Urothelium cell line (cell line): Measurements from ENCODE around the gene VIPR1.
A peak's percentile ranks its signal among the peaks of the same experiment; 100 is the strongest.

ENCODE experiments used
- DNase-seq: peaks from one replicate; pipeline ENCODE4 v3.0.0; 2011; ENCODE audit warnings: low spot score, mixed read lengths
- FAIRE-seq: peaks from 2 replicates; lab custom pipeline; 2011; peaks lifted over from hg19 to GRCh38; lab: Jason Lieb, UNC

The VIPR1 gene

GRCh38 chr3:42509111-42509510 is 6.7 kb downstream of the VIPR1 start:
- FAIRE-seq (no peak), DNase-seq (no peak)

GRCh38 chr3:42510325-42510724 is 7.9 kb downstream of the VIPR1 start:
- no peak for DNase-seq
- FAIRE-seq: no peak

- FAIRE-seq (no peak), DNase-seq (no peak)
Observed at GRCh38 chr3:42511201-42511600, 8.8 kb downstream of the VIPR1 start.

GRCh38 chr3:42511736-42512135 is 9.3 kb downstream of the VIPR1 start:
- DNase-seq (no peak), FAIRE-seq (no peak)

GRCh38 chr3:42513121-42513520 is 10.7 kb downstream of the VIPR1 start:
- FAIRE-seq (no peak), DNase-seq (no peak)

GRCh38 chr3:42513521-42513920 is 11.1 kb downstream of the VIPR1 start:
- no peak for DNase-seq
- FAIRE-seq: no peak

GRCh38 chr3:42514876-42515275 is 12.4 kb downstream of the VIPR1 start:
- DNase-seq (no peak), FAIRE-seq (no peak)

- no peak for DNase-seq
- peak; percentile 53 for FAIRE-seq
Observed at GRCh38 chr3:42515391-42515916, 13.0 kb downstream of the VIPR1 start.

GRCh38 chr3:42515976-42516375 is 13.5 kb downstream of the VIPR1 start:
- DNase-seq (no peak), FAIRE-seq (no peak)

- FAIRE-seq (no peak), DNase-seq (no peak)
Observed at GRCh38 chr3:42516443-42516842, 14.0 kb downstream of the VIPR1 start.

GRCh38 chr3:42517117-42517516 is 14.7 kb downstream of the VIPR1 start:
- FAIRE-seq (no peak), DNase-seq (no peak)

GRCh38 chr3:42518800-42519567 is 16.5 kb downstream of the VIPR1 start:
- FAIRE-seq: no peak
- DNase-seq: no peak

- FAIRE-seq: no peak
Observed at GRCh38 chr3:42519568-42519962, 17.1 kb downstream of the VIPR1 start.

GRCh38 chr3:42520336-42520735 is 17.9 kb downstream of the VIPR1 start:
- FAIRE-seq: no peak
- DNase-seq: no peak

More at GRCh38 chr3:42519568-42519962, 17.1 kb downstream of the VIPR1 start:
- DNase-seq: no peak

- DNase-seq: no peak
- FAIRE-seq: no peak
Observed at GRCh38 chr3:42520906-42521305, 18.5 kb downstream of the VIPR1 start.

- peak; percentile 30 for FAIRE-seq
Observed at GRCh38 chr3:42524751-42525150, 22.3 kb downstream of the VIPR1 start.

GRCh38 chr3:42525212-42525611 is 22.8 kb downstream of the VIPR1 start:
- no peak for FAIRE-seq
- no peak for DNase-seq

More at GRCh38 chr3:42524751-42525150, 22.3 kb downstream of the VIPR1 start:
- DNase-seq: no peak

GRCh38 chr3:42525736-42526345 is 23.4 kb downstream of the VIPR1 start:
- peak; percentile 52 for FAIRE-seq
- no peak for DNase-seq

GRCh38 chr3:42526616-42527367 is 24.3 kb downstream of the VIPR1 start:
- DNase-seq: no peak

GRCh38 chr3:42527368-42527917 is 25.0 kb downstream of the VIPR1 start:
- FAIRE-seq (no peak), DNase-seq (no peak)

More at GRCh38 chr3:42526616-42527367, 24.3 kb downstream of the VIPR1 start:
- no peak for FAIRE-seq

- DNase-seq: no peak
- no peak for FAIRE-seq
Observed at GRCh38 chr3:42529468-42529867, 27.0 kb downstream of the VIPR1 start.
